A549 (cell line): ENCODE data around the gene STAU1. TPM values are rescaled to one million over a fixed set of nuclear protein-coding genes. Genes with fewer than 3 reads are reported as not detected.
A peak's percentile ranks its signal among the peaks of the same experiment; 100 is the strongest.

Experiments used
- ATAC-seq, 2 experiments: fragments of 200-7000 bp in 1 of 2; fragments of >200 bp in 1 of 2; cut with Nextera tagmentation in 1 of 2; cut with Tn5 transposase in 1 of 2; 3 replicates each; pipeline versions ENCODE4 v1.8.0 to v1.9.1; 2018 to 2020; ENCODE audit warnings: mild to moderate bottlenecking in 1 of 2, moderate library complexity in 1 of 2
- CTCF ChIA-PET: fragments of 300-600 bp; sonication (Branson Sonifier 250); formaldehyde crosslinking; extraction: SDS; loops from one replicate; lab custom pipeline; 2021; ENCODE audit warnings: antibody characterized with exemption, inconsistent platforms; lab: Yijun Ruan, JAX
- POLR2A ChIA-PET: fragments of 350-600 bp; formaldehyde crosslinking; extraction: SDS; loops from one replicate; lab custom pipeline; 2021; ENCODE audit warnings: antibody characterized with exemption, inconsistent platforms; lab: Yijun Ruan, JAX
- DNase-seq, 2 experiments: peaks; one replicate each; pipeline versions ENCODE4 v3.0.0 to v3.0.0-alpha.2; 2011 to 2016; ENCODE audit warnings: low read depth in 1 of 2, low spot score in 1 of 2
- FAIRE-seq: peaks from 2 replicates; lab custom pipeline; 2011; peaks lifted over from hg19 to GRCh38; lab: Jason Lieb, UNC
- H3K27ac ChIP-seq, 2 experiments: fragments of >200 bp; sonication (Bioruptor Twin); formaldehyde crosslinking; 3 replicates each; pipeline ENCODE4 v1.5.1; 2016 to 2017
- H3K4me1 ChIP-seq: fragments of >200 bp; sonication (Bioruptor Twin); formaldehyde crosslinking; 3 replicates; pipeline ENCODE4 v1.6.1; 2016
- H3K4me2 ChIP-seq: fragments of >200 bp; sonication (Bioruptor Twin); formaldehyde crosslinking; 3 replicates; pipeline ENCODE4 v1.6.1; 2016
- H3K4me3 ChIP-seq: fragments of >200 bp; sonication (Bioruptor Twin); formaldehyde crosslinking; 3 replicates; pipeline ENCODE4 v1.5.1; 2016
- H3K9me3 ChIP-seq: fragments of >200 bp; sonication (Bioruptor Twin); formaldehyde crosslinking; 3 replicates; pipeline ENCODE4 v1.6.1; 2016
- BCL3 ChIP-seq: fragments of >200 bp; sonication (Bioruptor Twin); formaldehyde crosslinking; IDR thresholded peaks from 3 replicates; pipeline ENCODE4 v1.6.1; 2016
- CEBPB ChIP-seq, 2 experiments: fragments of >200 bp in 1 of 2; sonication (Bioruptor Twin) in 1 of 2; formaldehyde crosslinking in 1 of 2; IDR thresholded peaks; 2 replicates each; pipeline ENCODE4 v1.6.1; 2012 to 2016
- CHD2 ChIP-seq: fragments of 150-350 bp; IDR thresholded peaks from 2 replicates; pipeline ENCODE4 v1.6.1; 2014; ENCODE audit warnings: low read length; ENCODE audit not compliant: partially characterized antibody
- CHD4 ChIP-seq: fragments of 200-600 bp; sonication (generic); IDR thresholded peaks from 2 replicates; pipeline ENCODE4 v1.6.1; 2016; ENCODE audit warnings: antibody characterized with exemption, mild to moderate bottlenecking, borderline replicate concordance
- CTCF ChIP-seq: fragments of >200 bp; sonication (Bioruptor Twin); formaldehyde crosslinking; IDR thresholded peaks from 3 replicates; pipeline ENCODE4 v1.5.1; 2016
- E2F6 ChIP-seq: IDR thresholded peaks from 2 replicates; pipeline ENCODE4 v1.6.1; 2012; ENCODE audit warnings: low read depth, borderline replicate concordance
- EHMT2 ChIP-seq: fragments of 200-600 bp; sonication (generic); IDR thresholded peaks from 2 replicates; pipeline ENCODE4 v1.6.1; 2016; ENCODE audit warnings: antibody characterized with exemption, low read depth, mild to moderate bottlenecking, moderate library complexity
- EP300 ChIP-seq, 2 experiments: fragments of >200 bp; sonication (Bioruptor Twin); formaldehyde crosslinking; IDR thresholded peaks; 2 replicates in 1 of 2; 3 replicates in 1 of 2; pipeline ENCODE4 v1.6.1; 2016 to 2017
- FOSB ChIP-seq: fragments of 250-450 bp; sonication (Bioruptor Pico); IDR thresholded peaks from 2 replicates; pipeline ENCODE4 v1.5.0; 2020; ENCODE audit warnings: mild to moderate bottlenecking, moderate library complexity
- HES2 ChIP-seq: fragments of >200 bp; sonication (Bioruptor Twin); formaldehyde crosslinking; IDR thresholded peaks from 2 replicates; pipeline ENCODE4 v1.6.1; 2016
- MAX ChIP-seq: IDR thresholded peaks from 2 replicates; pipeline ENCODE4 v1.6.1; 2012
- NFE2L2 ChIP-seq: fragments of 150-350 bp; conservative IDR thresholded peaks from 2 replicates; pipeline ENCODE4 v1.6.1; 2014; ENCODE audit warnings: low read length
- NR3C1 ChIP-seq: fragments of >200 bp; sonication (Bioruptor Twin); formaldehyde crosslinking; IDR thresholded peaks from 3 replicates; pipeline ENCODE4 v1.6.1; 2017
- PBX3 ChIP-seq: IDR thresholded peaks from 2 replicates; pipeline ENCODE4 v1.6.1; 2012
- RAD21 ChIP-seq, 2 experiments: fragments of >200 bp in 1 of 2; sonication (Bioruptor Twin) in 1 of 2; formaldehyde crosslinking in 1 of 2; IDR thresholded peaks in 1 of 2; conservative IDR thresholded peaks in 1 of 2; 2 replicates in 1 of 2; 3 replicates in 1 of 2; pipeline ENCODE4 v1.6.1; 2012 to 2018; ENCODE audit warnings: inconsistent platforms in 1 of 2
- RCOR1 ChIP-seq: fragments of 150-350 bp; IDR thresholded peaks from 2 replicates; pipeline ENCODE4 v1.6.1; 2014; ENCODE audit warnings: antibody characterized with exemption, low read length, low read depth
- RFX5 ChIP-seq: fragments of 450-650 bp; IDR thresholded peaks from 2 replicates; pipeline ENCODE4 v1.7.1; 2014; ENCODE audit warnings: antibody characterized with exemption, mild to moderate bottlenecking, moderate library complexity
- SMC3 ChIP-seq: fragments of >200 bp; sonication (Bioruptor Twin); formaldehyde crosslinking; IDR thresholded peaks from 3 replicates; pipeline ENCODE4 v1.6.1; 2018; ENCODE audit warnings: inconsistent platforms
- SREBF2 ChIP-seq: fragments of 450-650 bp; IDR thresholded peaks from 2 replicates; pipeline ENCODE4 v1.6.1; 2014; ENCODE audit warnings: mild to moderate bottlenecking, moderate library complexity
- USF2 ChIP-seq: fragments of 450-650 bp; IDR thresholded peaks from 2 replicates; pipeline ENCODE4 v1.6.1; 2014; ENCODE audit warnings: antibody characterized with exemption
- ZFP36 ChIP-seq: fragments of 450-650 bp; IDR thresholded peaks from 2 replicates; pipeline ENCODE4 v1.6.1; 2014; ENCODE audit warnings: borderline replicate concordance; ENCODE audit not compliant: partially characterized antibody
- WGBS: methylation state at CpG from one replicate; pipeline ENCODE4 v1.1.6; 2017; ENCODE audit errors: missing lambda C conversion rate; 5-methylcytosine and 5-hydroxymethylcytosine counted together
- polyA plus RNA-seq, 4 experiments: library from polyadenylated mRNA; depleted of rRNA in 3 of 4; stranded (reverse); fragments of >200 nt; fragmentation: RNase III in 1 of 4; extraction: RNeasy Plus Mini Kit Qiagen cat#74134 plus additional on column Dnase treatment in 1 of 4; gene quantifications; 2 replicates in 3 of 4; 3 replicates in 1 of 4; pipeline ENCODE4 v1.2.3, GENCODE V29; 2011 to 2017
- TF ChIP-seq, protein P1 (sequence below): fragments of 150-350 bp; IDR thresholded peaks from 2 replicates; pipeline ENCODE4 v1.6.1; 2014; ENCODE audit warnings: low read depth, mild to moderate bottlenecking, low read length

STAU1 gene
- polyA plus RNA-seq, 2 of the 4 experiments (the other 2 are of a cell fraction), result 64.0 to 74.7 TPM

- peak overlapping the region; percentile 40 for H3K4me2 ChIP-seq
Observed at GRCh38 chr20:49179368-49180277, 8.5 kb downstream of the STAU1 start.

DNA sequence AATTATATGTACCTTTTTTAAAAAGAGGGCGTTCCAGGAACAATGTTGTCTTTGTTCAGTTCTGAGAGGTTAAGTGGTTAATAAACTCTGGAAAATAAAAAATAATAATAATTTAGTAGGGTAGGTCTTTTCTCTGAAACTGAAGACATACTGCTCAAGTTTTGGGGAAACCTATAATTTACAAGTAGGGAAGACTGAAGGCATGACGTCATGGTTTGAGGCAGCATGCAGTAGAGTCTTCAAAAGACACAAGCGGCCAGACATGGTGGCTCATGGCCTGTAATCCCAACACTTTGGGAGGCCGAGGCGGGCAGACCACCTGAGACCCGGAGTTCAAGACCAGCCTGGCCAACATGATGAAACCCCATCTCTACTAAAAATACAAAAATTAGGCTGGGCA lies 14.0 kb downstream of the STAU1 start:
- ChIA-PET CTCF (interaction anchor here (0.6 to 1.2 kb wide), 3 partner anchors 9 to 56 kb away, joined by 3 to 5 read pairs (median 4); no protein-coding TSS in a partner anchor), POLR2A (no interaction called here)
- Histone ChIP-seq H3K4me1 (peaks cover 3% of the 10 kb centered on the region; the same call in 2 of the 3 replicates), H3K4me3 (no peak overlapping the region), H3K9me3 (no peaks in the 10 kb centered on the region), H3K4me2 (no peak overlapping the region), H3K27ac (no peak overlapping the region)
- FAIRE-seq (no peak), ATAC-seq (no peak), DNase-seq (no peak)
- TF ChIP-seq CEBPB (IDR thresholded peaks at IDR 0.05) (no peak), SMC3 (no peak), E2F6 (no peak), EHMT2 (no peak)
- 91% methylated on average over 6 of the region's 6 CpGs for WGBS

More at GRCh38 chr20:49179368-49180277, 8.5 kb downstream of the STAU1 start:
- TF ChIP-seq SREBF2 (no peak), EP300 (IDR thresholded peaks at IDR 0.05) (no peak), MAX (no peak), NR3C1 (no peak), CTCF (no peak), USF2 (no peak), RAD21 (conservative IDR thresholded peaks at IDR 0.05 in 1 of 2, IDR thresholded peaks at IDR 0.05 in 1 of 2) (no peak), HES2 (no peak), CHD4 (no peak)
- 31% methylated on average over 1 of the region's 1 CpG for WGBS
- no peak for FAIRE-seq
- CTCF ChIA-PET, result interaction anchor here (0.6 to 7.7 kb wide), 8 partner anchors 37 to 362 kb away, joined by 3 to 47 read pairs (median 4); no protein-coding TSS in a partner anchor
- no peak; a peak in 1 of 6 replicates for ATAC-seq
- no peak overlapping the region for H3K27ac ChIP-seq
- H3K9me3 ChIP-seq, result no peaks in the 10 kb centered on the region
- POLR2A ChIA-PET, result interaction anchor here (1.2 to 1.3 kb wide), 2 partner anchors 8 to 39 kb away, joined by 4 read pairs; partner anchors contain the start of genes DDX27 and STAU1
- H3K4me3 ChIP-seq, result no peak overlapping the region
- H3K4me1 ChIP-seq, result peaks cover 48% of the 10 kb centered on the region
- DNase-seq, result no peak

- Histone ChIP-seq H3K4me3 (no peak overlapping the region), H3K4me2 (no peak overlapping the region), H3K27ac (no peak overlapping the region), H3K4me1 (peaks cover 13% of the 10 kb centered on the region), H3K9me3 (no peaks in the 10 kb centered on the region)
- ATAC-seq (no peak), FAIRE-seq (no peak), DNase-seq (no peak)
- CTCF ChIA-PET, result interaction anchor here (0.6 to 1.7 kb wide), 4 partner anchors 11 to 45 kb away, joined by 3 to 6 read pairs (median 4); no protein-coding TSS in a partner anchor
- 66% methylated on average over 1 of the region's 1 CpG for WGBS
- POLR2A ChIA-PET, result no interaction called here
- TF ChIP-seq PBX3 (no peak), BCL3 (no peak), E2F6 (no peak), RAD21 (conservative IDR thresholded peaks at IDR 0.05 in 1 of 2, IDR thresholded peaks at IDR 0.05 in 1 of 2) (no peak), ZFP36 (no peak), RFX5 (no peak), EP300 (IDR thresholded peaks at IDR 0.05) (no peak), CEBPB (IDR thresholded peaks at IDR 0.05) (no peak), FOSB (CRISPR knock-in tag) (no peak), CHD2 (no peak), SREBF2 (no peak), RCOR1 (no peak), NFE2L2 (no peak)
- TF ChIP-seq, protein P1, sequence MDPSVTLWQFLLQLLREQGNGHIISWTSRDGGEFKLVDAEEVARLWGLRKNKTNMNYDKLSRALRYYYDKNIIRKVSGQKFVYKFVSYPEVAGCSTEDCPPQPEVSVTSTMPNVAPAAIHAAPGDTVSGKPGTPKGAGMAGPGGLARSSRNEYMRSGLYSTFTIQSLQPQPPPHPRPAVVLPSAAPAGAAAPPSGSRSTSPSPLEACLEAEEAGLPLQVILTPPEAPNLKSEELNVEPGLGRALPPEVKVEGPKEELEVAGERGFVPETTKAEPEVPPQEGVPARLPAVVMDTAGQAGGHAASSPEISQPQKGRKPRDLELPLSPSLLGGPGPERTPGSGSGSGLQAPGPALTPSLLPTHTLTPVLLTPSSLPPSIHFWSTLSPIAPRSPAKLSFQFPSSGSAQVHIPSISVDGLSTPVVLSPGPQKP, result no peak
Observed at GRCh38 chr20:49172413-49172812, 15.7 kb downstream of the STAU1 start.
